HG02642 (cell line): Measurements from ENCODE around the gene MARCHF4.

Experiments
- ATAC-seq: cut with Tn5 transposase; IDR thresholded peaks from one replicate; pipeline ENCODE4 v1.9.1; 2021; ENCODE audit warnings: mild to moderate bottlenecking; ENCODE audit not compliant: unreplicated experiment, poor library complexity

MARCHF4 gene, protein sequence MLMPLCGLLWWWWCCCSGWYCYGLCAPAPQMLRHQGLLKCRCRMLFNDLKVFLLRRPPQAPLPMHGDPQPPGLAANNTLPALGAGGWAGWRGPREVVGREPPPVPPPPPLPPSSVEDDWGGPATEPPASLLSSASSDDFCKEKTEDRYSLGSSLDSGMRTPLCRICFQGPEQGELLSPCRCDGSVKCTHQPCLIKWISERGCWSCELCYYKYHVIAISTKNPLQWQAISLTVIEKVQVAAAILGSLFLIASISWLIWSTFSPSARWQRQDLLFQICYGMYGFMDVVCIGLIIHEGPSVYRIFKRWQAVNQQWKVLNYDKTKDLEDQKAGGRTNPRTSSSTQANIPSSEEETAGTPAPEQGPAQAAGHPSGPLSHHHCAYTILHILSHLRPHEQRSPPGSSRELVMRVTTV

GRCh38 chr2:216371721-216372702 lies at the start of gene MARCHF4:
Gene MARCHF4 (minus strand): TSS chr2:216372483. CDS start chr2:216370260, 2,223 bp downstream.
- ATAC-seq: no peak

DNA sequence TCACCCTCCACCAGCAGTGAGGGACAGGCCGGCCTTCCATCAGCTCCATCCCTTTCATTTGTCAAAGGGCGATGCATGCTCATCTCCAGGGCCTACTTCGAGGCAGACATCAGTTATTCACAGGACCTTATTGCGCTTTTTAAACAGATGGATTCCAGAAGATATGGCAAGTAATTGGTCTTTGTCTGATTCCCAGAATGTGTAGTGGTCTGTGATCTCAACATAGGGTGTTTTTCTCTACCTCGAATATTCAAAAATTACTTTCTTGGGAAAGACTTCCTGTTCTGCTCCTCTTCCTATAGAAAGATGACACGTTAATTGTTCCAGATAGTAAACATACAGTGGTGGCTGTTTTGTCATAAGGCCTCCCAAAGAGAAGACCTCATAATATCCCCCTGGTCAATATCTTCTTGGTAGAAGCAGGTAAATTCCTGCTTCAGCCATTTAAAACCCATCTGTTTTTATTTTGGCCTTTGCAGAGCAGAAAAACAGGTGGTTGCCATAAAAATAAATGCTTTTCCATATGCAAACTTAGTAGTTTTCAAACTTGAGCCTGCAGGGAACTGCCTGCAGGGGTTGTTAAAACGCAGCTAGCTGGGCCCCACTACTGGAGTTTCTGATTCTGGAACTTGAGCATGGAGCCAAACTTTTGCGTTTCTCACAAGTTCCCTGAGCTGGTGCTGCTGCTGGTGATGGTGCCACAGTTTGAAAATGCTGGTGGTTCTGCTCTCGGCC lies 48.3 kb upstream of the MARCHF4 start:
- no peak for ATAC-seq

DNA sequence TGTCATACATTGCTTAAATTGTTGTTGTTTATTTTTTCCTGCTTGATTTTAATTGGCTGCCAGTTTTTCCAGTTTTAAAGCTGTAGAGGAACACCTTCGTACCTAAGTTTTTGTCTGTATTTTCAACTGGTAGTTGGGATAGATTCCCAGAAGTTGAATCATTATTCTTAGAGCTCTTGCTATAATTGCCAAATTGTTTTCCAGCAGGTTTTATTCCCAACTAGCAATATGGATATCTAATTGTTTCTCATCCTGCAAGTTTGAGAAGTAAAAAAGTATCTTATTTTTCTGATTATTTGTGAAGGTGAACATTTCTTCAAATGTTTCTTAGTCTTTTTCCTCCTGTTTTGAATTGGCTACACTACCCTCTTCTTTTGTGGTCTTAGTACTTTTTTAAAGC lies 46.7 kb upstream of the MARCHF4 start:
- ATAC-seq: no peak

DNA sequence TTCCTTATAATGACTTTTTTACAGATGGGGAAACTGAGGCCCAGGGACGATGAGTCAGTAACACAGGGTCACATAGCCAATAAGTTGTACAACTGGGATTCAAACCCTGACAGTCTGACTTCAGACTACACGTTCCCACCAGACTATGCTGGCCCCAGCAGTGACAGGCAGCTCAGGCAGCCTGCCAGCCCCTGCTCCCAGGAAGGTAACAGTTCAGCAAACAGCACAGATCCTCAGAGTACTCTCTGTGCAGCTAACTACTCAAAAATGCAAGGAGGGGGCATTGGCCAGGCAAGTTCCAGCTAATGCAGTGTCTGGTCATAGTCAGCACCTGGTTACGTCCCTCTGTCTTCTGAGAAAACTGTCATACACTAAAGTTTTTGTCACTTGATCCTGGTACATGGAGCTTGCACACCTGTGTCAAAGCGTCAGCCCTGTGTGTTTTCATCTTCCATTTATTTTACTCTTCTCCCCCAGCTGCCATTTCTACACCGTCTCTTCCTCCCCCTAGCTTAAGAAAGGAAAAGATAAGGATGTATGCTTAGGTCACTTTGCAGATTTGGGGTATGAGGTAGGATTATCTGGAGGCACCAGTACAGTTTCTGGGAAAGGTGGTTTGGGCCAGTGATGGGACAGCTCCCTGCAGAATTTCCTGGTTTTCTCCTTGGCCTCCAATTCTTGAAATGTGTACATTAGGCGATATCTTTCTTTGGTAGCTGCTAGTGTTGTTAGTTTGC lies 44.5 kb upstream of the MARCHF4 start:
- ATAC-seq: no peak

GRCh38 chr2:216415541-216415940 lies 43.3 kb upstream of the MARCHF4 start:
- ATAC-seq: no peak

DNA sequence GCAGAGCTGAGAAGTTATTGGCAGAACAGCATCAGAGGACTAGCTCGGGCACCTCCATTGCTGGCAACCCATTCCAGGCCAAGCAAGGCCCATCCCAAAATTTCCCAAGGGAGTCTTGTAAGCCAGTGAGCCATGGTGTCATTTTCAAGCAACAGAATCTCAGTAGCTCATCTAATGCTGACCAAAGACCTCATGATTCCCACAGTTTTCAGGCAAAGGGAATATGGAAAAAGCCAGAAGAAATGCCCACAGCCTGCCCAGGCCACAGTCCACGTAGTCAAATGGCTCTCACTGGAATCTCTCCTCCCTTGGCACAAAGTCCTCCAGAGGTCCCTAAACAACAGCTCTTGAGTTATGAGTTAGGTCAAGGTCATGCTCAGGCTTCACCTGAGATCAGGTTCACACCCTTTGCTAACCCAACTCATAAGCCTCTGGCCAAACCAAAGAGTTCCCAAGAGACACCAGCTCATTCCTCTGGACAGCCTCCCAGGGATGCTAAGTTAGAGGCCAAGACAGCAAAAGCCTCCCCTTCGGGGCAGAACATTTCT lies 42.6 kb upstream of the MARCHF4 start:
- ATAC-seq: no peak

GRCh38 chr2:216413882-216414281 lies 41.6 kb upstream of the MARCHF4 start:
- no peak for ATAC-seq

GRCh38 chr2:216412022-216412999 lies 40.0 kb upstream of the MARCHF4 start, which contains the start of gene SMARCAL1:
Gene SMARCAL1 (plus strand): TSS chr2:216412484. CDS start chr2:216414705, 2,221 bp downstream.
- ATAC-seq: peak; percentile 96

- no peak for ATAC-seq
Measured at GRCh38 chr2:216410550-216410949, 38.3 kb upstream of the MARCHF4 start.

- ATAC-seq: no peak
Measured at GRCh38 chr2:216408426-216409290, 36.4 kb upstream of the MARCHF4 start.

GRCh38 chr2:216406826-216407225 lies 34.5 kb upstream of the MARCHF4 start:
- no peak for ATAC-seq

- no peak for ATAC-seq
Measured at GRCh38 chr2:216405588-216405987, 33.3 kb upstream of the MARCHF4 start.

DNA sequence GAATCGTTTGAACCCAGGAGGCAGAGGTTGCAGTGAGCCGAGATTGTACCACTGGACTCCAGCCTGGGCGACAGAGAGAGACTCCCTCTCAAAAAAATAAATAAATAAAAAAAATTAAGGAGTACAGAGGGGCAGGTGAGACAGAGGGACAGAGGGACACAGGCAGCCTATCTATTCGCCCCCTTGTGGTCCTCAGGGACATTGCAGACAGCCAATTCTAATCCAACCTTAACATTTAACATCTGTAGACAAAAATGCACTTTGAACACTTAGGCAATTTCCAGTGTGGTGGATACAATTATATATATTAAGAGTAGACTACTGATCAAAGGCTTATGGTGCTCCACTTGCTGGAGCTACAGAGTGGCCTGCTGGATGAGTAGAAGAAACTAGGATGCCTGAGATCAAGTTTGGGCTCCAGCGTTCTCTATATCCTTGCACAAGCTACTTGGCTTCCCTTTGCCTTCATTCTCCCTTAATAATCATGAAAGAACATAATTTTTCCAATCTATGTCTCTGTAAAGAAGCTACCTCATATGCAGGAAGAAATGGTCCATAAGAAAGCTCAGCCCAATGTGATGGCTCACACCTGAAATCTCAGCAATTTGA lies 31.8 kb upstream of the MARCHF4 start:
- no peak for ATAC-seq

DNA sequence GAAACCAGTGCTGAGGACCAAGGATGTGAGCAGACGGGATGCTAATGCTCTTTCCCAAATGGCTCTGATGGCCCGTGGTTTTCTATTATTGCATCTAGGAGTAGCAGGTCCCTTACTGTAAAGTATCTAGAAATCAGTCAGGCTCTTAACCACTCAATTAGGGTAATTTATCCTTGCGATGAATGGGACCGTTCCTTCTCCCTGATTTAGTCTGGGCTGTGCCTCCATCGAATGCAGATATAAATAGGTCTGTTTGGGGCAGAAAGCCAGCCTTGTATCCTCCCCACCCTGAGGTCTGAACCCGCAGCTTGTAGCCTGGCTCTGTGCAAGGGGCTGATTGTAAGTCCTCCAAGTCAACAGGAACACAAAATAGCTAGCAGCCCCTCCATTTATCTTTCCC lies 30.5 kb upstream of the MARCHF4 start:
- ATAC-seq: no peak

- no peak for ATAC-seq
Measured at GRCh38 chr2:216399621-216400020, 27.3 kb upstream of the MARCHF4 start.

DNA sequence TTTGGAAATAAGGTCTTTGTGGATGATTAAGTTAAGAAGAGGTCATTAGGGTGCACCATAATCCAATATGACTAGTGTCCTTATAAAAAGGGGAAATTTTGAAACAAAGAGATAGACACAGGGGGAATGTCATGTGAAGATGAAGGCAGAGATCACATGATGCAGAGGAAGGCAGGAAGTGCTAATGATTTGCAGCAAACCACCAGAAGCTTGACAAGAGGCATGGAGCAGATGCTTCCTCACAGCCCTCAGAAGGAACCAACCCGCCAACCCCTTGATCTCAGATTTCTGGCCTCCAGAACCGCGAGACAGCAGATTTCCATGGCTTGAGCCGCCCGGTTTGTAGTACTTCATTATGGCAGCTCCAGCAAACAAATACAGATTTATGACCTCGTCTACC lies 22.6 kb upstream of the MARCHF4 start:
- no peak for ATAC-seq
